GM12872 (cell line): ENCODE data around the gene CHRNG.

Experiments used
- TF ChIP-seq, protein P1 (sequence below): IDR thresholded peaks from 3 replicates; pipeline ENCODE4 v1.5.1; 2011; ENCODE audit warnings: low read depth, mild to moderate bottlenecking, low read length, moderate library complexity; ENCODE audit not compliant: insufficient read depth

Gene CHRNG

DNA sequence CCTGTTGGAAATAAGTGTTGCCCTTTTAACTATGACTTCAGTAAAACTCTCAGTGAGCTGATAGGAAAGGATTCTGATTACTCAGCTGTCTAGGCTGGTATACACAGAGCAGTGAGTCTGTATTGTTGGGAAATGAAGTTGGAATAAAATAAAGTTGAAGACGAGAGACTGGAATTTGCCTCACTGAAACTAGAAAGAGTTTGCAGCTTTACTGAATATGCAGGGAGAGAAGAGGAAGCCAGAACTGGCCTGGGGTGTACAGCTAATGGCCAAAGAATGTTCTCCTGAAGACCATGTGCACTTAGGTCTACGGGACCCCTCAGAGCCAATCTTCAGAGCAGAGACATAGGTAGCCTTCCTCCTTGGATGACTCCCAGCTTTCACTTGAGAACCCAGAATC is 37.5 kb downstream of the CHRNG start:
- TF ChIP-seq, protein P1, sequence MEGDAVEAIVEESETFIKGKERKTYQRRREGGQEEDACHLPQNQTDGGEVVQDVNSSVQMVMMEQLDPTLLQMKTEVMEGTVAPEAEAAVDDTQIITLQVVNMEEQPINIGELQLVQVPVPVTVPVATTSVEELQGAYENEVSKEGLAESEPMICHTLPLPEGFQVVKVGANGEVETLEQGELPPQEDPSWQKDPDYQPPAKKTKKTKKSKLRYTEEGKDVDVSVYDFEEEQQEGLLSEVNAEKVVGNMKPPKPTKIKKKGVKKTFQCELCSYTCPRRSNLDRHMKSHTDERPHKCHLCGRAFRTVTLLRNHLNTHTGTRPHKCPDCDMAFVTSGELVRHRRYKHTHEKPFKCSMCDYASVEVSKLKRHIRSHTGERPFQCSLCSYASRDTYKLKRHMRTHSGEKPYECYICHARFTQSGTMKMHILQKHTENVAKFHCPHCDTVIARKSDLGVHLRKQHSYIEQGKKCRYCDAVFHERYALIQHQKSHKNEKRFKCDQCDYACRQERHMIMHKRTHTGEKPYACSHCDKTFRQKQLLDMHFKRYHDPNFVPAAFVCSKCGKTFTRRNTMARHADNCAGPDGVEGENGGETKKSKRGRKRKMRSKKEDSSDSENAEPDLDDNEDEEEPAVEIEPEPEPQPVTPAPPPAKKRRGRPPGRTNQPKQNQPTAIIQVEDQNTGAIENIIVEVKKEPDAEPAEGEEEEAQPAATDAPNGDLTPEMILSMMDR = no peak

DNA sequence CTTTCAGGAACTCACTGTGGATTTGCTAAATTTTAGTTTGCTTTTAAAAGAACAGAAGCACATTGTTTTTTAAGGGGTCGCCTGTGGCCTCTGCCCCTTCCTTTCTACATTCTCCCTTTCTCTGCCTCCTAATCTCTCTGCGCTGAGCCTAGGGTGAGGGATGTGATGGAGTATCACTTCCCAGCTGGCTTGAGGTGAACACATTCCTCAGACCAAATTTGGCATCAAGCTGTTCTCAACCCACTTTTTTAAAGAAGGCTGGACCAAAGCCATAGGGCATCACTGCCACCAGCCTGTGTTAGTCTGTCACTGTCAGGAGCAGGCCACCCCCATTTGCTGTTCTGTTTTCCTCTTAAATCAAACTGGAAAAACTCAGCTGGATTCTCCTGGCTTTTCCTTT is 38.3 kb downstream of the CHRNG start:
- TF ChIP-seq, protein P1 = no peak

DNA sequence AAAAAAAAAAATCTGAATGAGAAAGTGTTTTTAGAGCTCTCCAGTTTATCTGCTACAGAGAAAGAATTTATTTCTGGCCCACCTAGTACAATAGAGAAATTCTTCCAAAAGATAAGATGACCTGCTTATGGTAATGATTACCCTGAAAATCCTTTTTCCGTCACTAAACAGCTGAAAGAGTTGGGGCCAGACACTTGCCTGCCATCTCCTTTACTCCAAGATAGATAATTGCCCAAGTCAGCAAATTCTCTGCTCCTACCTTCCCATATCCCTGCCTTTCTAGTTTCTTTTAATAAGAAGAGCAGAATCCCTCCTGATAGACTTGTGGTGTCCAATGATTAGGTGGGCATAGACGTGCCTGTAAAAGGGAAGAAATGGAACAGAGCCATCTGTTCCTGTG is 39.1 kb downstream of the CHRNG start:
- TF ChIP-seq, protein P1 = no peak

DNA sequence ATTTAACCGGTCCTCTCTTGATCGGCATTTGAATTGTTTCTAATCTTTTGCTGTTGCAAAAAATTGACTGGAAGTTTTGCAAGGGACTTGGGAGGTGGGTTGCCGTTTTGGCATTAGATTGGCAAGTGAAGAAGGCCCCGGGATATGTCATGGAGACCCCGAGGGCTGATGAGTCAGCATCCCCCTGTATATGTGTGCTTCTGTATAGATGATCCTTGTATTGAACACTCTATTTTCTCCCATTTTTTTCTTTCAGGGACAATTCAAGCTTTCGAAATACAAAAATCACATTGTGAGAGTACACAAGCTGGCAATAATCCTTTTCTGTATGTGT is 41.1 kb downstream of the CHRNG start:
- TF ChIP-seq, protein P1 = no peak

DNA sequence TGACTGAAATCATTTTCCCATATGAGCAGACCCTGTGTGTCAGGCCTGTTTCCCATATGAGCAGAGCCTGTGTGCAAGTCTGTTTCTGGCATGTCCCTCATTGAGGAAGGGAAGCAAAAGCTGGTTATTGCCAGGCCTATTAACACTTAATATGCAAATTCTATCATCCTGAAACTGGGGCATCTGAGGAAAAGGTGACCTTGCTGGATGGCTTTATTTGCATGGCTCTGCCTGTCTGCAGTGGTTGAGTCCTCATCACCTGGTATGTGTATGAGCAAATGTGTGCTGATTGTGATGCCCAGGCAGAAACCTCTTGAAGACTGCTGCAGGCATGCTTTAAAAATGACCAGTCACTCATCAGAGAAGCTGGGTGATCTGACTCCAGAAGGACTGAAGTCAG is 42.2 kb downstream of the CHRNG start:
- TF ChIP-seq, protein P1 = no peak

DNA sequence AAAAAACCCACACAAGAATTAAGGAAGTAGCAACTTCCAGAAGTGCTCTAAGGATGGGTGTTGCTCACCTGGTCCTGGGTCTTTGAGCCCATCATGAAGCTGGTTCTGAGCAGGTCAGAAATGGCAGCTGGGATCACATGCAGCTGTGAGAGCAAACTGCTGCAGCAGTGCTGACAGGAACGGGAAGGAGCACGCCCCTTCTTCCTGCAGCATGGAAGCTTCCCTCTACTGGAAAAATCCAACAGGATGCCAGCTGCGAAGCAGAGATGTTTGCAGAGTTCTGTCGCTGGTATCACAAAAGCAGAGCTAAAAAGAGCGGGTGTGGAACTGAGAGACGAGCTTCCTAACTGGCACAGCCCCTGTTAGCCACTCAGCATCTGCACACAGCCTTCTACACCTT is 44.7 kb downstream of the CHRNG start:
- TF ChIP-seq, protein P1 = no peak

DNA sequence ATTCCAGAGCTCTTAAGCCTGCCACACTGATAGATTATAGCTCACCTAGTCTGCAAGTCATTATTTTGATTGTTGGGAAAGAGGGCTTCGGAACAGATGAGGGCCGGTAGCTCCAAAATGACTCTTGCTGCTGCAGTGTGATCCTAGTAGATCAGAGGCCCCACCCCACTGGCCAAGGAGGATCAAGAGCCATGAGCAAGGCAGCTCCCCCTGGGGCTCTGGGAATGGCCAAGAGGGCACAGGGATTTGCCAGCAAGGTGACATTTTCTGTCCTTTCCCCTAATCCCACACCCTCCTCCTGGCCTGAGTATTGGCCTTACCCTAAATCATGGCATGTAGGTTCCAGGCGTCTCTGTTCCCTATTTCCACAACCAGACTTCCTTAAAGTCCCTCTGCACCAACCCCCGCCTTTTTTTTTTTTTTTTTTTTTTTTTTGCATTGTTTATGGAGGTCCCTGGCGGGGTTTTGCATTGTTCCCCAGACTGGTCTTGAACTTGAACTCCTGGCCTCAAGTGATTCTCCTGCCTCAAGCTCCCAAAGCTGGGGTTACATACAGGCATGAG is 47.5 kb downstream of the CHRNG start:
- TF ChIP-seq, protein P1 = no peak

DNA sequence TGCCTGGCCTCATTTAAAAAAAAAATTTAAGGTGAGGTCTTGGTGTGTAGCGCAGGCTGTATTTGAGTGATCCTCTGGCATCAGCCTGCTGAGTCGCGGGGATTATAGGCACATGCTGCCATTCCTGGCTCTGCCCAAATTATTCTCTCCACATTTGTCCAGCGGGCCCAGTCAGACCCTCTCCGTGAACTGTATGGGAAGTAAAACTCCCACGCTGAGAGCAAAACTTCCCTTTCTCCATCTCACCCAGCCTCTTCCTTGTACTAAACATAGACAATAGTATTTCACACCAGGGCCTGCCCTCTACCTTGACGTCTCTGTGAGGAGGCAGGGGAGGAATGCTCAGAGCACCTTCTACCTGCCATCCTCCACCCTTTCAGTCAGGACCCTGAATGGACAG is 48.0 kb downstream of the CHRNG start:
- TF ChIP-seq, protein P1 = no peak
